Upper lobe of left lung (tissue), 4 donors: ENCODE data around the gene CACNB4.

Experiments
- CTCF ChIP-seq, 6 experiments: fragments of 450-650 bp in 4 of 6; fragments of 200-600 bp in 2 of 6; sonication (generic) in 2 of 6; IDR thresholded peaks; one replicate each; pipeline ENCODE4 v1.5.1; 2016 to 2019; ENCODE audit warnings: antibody characterized with exemption in 6 of 6
- POLR2A ChIP-seq, 4 donors: fragments of 450-650 bp; IDR thresholded peaks; one replicate each; pipeline ENCODE4 v1.5.1; 2016 to 2017; ENCODE audit warnings: antibody characterized with exemption in 4 of 4, mild to moderate bottlenecking in 2 of 4
- POLR2AphosphoS5 ChIP-seq, 2 donors: sonication (generic); formaldehyde crosslinking; IDR thresholded peaks; one replicate each; pipeline ENCODE4 v1.5.1; 2017; ENCODE audit warnings: antibody characterized with exemption in 2 of 2

GRCh38 chr2:151849413-151850010, 249.3 kb downstream of the CACNB4 start:
- TF ChIP-seq POLR2A (IDR thresholded peaks at IDR 0.05) (no peak), CTCF (IDR thresholded peaks at IDR 0.05) (no peak), POLR2AphosphoS5 (IDR thresholded peaks at IDR 0.05) (no peak)
